ENCODE data around the gene DIRAS1.
"Not testable (repeated sequence)": the region's sequence is repeated elsewhere in the genome, so short reads cannot be mapped to it uniquely, and the experiment has no call there.

DIRAS1 gene

GRCh38 chr19:2726160-2726855 lies 5.1 kb upstream of the DIRAS1 start:
- no peak for DNase-seq

- DNase-seq, result no peak
Measured at GRCh38 chr19:2724148-2724557, 3.0 kb upstream of the DIRAS1 start.

GRCh38 chr19:2723747-2724146 lies 2.6 kb upstream of the DIRAS1 start:
- no peak for DNase-seq

GRCh38 chr19:2723345-2723715 lies 2.2 kb upstream of the DIRAS1 start:
- DNase-seq, result no peak

- peak; percentile 7 for DNase-seq
Measured at GRCh38 chr19:2722541-2723344, 1.6 kb upstream of the DIRAS1 start.

- no peak for DNase-seq
Measured at GRCh38 chr19:2721570-2722540, 683 bp upstream of the DIRAS1 start.

- DNase-seq, result no peak
Measured at GRCh38 chr19:2719920-2720776, 1.0 kb downstream of the DIRAS1 start.

GRCh38 chr19:2719232-2719735 lies 1.9 kb downstream of the DIRAS1 start:
- no peak for DNase-seq

- no peak for DNase-seq
Measured at GRCh38 chr19:2717638-2718541, 3.3 kb downstream of the DIRAS1 start.

- DNase-seq, result no peak
Measured at GRCh38 chr19:2716722-2717637, 4.2 kb downstream of the DIRAS1 start.

- DNase-seq, result no peak
Measured at GRCh38 chr19:2716275-2716650, 4.9 kb downstream of the DIRAS1 start.

GRCh38 chr19:2715470-2716274 lies 5.5 kb downstream of the DIRAS1 start:
- no peak for DNase-seq

GRCh38 chr19:2714531-2715269 lies 6.5 kb downstream of the DIRAS1 start:
- DNase-seq, result no peak

GRCh38 chr19:2714102-2714501 lies 7.1 kb downstream of the DIRAS1 start:
- not testable (repeated sequence) for DNase-seq

- DNase-seq, result not testable (repeated sequence)
Measured at GRCh38 chr19:2713170-2713569, 8.0 kb downstream of the DIRAS1 start.

GRCh38 chr19:2711875-2712205 lies 9.3 kb downstream of the DIRAS1 start:
- DNase-seq, result no peak

- DNase-seq, result no peak
Measured at GRCh38 chr19:2711172-2711874, 9.8 kb downstream of the DIRAS1 start.

- no peak for DNase-seq
Measured at GRCh38 chr19:2706251-2706650, 14.9 kb downstream of the DIRAS1 start.
